GM19467 (cell line): Measurements from ENCODE around the gene METTL22.
"Not testable (repeated sequence)": the region's sequence is repeated elsewhere in the genome, so short reads cannot be mapped to it uniquely, and the experiment has no call there.

ENCODE experiments used
- ATAC-seq: cut with Tn5 transposase; IDR thresholded peaks from one replicate; pipeline ENCODE4 v1.9.1; 2021; ENCODE audit warnings: mild to moderate bottlenecking, moderate library complexity; ENCODE audit not compliant: unreplicated experiment

METTL22 gene

DNA sequence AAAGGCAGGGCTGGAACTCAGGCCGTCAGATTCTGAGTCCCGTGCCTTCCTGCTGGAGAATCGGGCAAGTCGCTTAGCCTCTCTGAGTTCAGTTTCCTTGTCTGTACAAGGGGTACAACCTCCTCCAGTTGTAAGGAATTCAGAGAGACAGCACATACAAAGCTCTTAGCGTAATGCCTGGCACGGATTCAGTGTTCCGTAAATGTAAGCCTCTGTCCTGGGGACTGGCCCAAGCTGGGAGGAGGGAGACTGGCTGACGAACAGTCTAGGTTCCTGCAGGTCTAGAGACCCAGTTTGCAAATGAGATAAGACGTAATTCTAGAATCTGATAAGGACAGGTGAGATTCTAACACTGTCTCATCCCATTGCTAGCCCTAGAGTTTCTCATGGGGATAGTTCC lies 9.9 kb downstream of the METTL22 start:
- no peak for ATAC-seq

DNA sequence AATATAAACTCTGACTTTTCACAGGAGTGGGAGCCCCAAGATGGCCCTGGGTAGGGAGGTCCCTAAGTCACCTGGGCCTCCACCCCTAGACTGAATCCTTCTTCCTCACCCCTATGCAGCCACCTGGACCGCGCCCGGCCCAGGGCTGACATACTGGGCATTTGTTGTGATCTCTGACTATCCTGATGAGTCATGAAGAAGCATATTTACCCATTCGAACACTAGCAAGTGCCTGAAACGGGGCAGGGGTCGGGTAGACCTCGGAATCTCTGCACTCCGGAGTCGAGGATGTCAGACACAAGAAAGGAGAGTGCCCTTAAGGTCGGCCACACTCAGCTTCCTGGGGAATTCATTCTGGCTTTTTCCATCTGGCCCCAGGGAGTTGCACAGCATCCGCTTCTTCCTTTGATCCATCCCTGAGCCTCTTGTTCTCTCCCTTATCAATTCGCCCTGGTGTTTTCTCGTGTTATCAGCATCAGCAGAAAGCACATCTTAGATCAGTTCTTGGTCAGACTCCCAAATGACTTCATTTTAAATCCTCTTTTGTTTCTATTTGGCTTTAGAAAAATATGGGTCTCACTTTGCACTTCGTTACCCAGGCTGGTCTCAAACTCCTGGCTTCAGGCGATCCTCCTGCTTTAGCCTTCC lies 10.4 kb downstream of the METTL22 start:
- no peak for ATAC-seq

DNA sequence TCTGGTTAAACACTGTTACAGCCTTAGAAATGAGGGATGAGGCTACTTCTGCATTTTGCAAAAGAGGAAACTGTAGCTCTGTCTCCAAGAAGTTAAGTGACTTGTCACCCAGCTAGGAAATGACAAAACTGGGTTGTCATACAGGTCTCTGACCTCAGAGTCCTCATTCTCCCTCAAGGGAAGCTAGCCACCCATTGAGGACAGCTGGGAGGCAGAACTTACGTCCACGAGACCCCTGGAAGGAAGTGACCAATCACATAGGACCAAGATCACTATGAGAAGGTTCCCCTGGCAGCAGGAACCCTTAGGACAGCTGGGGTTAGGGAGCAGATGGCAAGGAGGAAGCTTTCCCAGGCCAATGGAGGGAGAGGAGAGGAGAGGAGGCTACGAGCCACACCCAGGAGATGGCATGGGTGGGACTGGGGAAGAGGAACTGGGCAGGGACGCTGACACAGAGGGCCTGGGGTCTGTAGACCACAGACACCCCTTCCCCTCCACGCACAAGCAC lies 11.2 kb downstream of the METTL22 start:
- no peak for ATAC-seq

GRCh38 chr16:8634991-8635736 lies 13.7 kb downstream of the METTL22 start:
- ATAC-seq: no peak

DNA sequence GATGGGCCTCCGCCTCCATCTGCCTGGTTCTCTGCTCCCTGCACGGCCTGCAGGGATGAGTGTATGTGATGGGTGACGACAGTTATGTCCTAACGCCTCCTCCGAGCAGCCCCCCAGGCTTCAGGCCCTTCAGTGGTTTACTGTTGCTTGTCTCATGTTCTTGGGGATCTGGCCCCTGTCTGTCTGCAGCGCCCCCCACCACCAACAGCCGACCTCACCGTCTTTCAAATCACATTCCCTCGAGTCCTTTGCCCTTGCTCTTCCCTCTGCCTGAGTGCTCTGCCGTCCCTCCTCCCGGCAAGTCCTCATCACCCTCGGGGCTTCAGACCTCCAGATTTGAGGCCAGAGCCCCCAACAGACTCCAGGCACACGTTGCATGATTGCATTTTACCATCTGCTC lies 18.2 kb downstream of the METTL22 start:
- no peak for ATAC-seq

- ATAC-seq: no peak
These were observed 20.2 kb downstream of the METTL22 start for GRCh38 chr16:8641671-8642070.

DNA sequence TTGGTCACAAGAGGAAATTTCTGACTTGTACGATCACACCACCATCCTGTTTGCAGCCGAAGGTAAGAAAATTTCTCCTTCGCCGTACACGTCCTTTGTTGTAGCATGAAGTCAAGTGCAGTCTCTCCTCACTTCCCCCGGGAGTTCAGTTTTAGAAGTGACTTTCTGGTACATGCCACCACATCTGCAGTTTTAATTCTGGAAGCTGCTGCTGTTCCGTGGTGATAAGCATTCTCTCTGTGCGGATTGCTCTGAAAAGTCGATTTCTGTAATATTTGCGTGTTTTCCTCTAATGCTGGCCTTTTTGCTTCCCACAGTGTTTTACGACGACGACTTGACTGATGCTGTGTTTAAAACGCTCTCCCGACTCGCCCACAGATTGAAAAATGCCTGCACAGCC lies 20.6 kb downstream of the METTL22 start:
- ATAC-seq: no peak

DNA sequence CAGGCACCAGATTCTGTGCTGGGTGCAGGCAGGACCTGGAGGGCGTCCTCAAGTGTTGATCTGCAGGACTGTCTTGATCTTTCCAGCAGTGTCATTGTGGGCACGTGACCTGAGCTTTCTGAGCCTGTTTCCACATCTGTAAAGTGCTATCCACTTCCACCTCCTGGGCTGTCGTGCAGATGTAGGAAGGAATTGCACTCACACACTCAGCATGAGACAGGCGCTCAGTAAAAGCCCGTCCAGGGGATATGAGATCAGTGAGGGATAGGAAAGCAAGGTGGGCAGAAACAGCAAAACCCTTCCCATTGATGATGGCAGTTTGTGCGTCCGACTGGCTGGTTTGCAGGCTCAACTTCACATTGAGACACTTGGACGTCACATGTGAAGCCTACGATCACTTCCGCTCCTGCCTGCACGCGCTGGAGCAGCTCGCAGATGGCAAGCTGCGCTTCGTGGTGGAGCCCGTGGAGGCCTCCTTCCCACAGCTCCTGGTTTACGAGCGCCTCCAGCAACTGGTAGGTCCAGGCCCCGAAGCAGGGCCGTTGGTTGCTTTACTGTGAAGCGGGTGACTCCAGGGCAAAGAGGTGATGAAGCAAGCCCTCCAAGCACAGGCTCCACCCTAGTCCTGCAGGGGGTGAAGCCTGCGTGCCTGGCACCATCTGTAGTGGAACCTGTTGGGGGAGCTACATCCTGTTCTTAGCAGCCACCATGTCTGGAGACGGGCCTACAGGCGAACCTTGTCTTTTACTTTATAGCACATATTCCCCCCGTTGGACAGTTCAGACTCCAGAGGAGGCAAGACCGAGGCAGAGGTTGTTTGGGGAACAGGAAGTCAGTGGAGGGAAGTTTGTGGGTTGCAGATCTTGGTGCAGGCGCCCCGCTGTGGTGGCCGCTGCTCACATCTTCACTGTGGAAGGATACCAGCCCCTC lies 23.0 kb downstream of the METTL22 start:
- no peak for ATAC-seq

GRCh38 chr16:8645141-8645521 lies 23.6 kb downstream of the METTL22 start:
- ATAC-seq: no peak

DNA sequence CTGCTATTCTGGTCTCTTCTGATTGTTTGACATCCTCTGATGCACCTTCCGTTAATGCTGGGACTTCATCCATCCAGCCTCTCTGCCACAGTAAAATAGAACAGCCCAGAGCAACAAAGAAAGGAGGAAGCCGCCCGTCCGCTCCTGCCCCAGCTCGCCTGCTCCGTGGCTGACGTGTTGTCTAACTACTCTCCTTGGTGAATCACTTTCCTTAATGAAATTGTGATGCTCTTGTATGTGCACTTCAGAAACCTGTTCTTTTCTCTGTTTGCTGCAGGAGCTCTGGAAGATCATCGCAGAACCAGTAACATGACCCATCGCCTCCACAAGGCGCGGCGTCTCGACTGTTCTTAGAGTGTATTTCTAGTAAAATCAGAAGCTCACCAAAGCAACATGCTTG lies 24.3 kb downstream of the METTL22 start:
- no peak for ATAC-seq

- no peak for ATAC-seq
These were observed 25.0 kb downstream of the METTL22 start for GRCh38 chr16:8646326-8647053.

DNA sequence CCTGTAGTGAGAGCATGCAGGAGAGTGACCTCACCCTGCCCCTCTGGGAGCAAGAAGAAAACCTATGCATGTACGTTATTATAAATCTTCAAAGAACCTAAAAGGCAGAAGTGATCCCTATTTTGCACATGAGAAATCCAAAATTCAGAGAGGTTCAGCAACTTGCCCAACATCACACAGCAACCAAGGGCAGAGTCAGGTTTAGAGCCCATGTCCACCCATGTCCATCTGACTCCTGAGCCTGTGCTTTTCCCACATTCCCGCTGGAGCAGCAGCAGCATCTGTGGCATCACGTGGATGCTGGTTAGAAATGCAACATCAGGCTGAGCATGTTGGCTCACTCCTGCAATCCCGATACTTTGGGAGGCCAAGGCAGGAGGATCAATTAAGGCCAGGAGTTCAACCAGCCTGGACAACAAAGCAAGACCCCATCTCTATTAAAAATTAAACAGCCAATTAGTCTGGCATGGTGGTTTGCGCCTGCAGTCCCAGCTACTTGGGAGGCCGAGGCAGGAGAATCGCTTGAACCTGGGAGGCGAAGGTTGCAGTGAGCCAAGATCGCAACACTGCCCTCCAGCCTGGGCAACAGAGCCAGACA lies 26.3 kb downstream of the METTL22 start:
- no peak for ATAC-seq

DNA sequence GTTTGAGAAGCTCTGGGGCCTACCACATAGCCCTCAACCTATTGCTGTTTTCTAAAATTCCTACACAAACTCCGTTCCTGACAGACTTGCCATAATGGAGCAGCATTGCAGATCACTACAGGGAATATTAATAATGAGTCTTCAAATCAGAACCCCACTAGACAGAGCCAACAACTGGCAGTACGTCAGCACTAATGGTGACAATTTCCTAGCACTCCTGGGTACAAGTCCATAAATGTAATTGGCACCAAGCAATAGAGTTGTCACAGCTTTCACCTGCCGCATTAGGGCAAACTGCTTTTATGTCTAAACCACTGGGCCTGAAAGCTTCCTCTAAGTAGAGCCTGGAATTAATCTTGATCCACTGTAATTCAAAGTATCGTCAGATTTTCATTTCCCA lies 27.4 kb downstream of the METTL22 start:
- ATAC-seq: no peak

DNA sequence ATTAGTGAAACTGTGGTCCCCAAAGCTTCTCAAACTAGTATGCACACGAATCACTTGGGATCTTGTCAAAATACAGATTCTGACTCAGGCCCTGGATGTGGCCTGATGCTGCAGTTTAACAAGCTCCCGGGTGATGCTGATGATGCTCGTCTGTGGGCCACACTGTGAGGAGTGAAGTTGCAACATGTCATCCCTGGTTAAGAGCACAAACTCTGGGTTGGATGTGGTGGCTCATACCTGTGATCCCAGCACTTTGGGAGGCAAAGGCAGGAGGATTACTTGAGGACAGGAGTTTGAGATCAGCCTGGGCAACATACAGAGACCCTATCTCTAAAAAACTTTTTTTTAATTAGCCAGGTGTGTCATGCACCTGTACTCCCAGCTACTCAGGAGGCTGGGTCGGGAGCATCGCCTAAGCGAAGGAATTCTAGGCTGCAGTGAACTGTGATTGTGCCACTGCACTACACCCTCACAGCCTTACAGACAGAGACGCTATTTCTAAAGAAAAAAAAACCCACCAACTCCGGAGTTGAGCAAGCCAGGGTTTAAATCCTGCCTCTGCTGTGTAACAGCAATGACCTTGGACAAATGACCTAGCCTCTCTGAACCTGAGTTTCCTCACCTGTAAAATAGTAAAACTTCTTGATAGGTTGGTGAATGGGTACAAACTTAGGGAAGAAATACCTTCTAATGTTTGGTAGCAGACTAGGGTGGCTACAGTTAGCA lies 28.5 kb downstream of the METTL22 start:
- ATAC-seq: no peak

DNA sequence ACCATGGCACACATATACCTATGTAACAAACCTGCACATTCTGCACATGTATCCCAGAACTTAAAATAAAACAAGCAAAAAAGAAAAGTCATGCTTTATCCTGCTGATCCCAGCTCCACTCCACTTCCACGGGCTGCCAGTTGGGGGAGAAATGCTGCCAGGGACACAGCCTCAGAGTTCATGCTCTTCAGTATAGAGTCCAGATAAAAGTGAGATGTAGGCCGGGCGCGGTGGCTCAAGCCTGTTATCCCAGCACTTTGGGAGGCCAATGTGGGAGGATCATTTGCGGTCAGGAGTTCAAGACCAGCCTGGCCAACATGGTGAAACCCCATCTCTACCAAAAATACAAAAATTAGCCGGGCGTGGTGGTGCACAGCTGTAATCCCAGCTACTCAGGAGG lies 30.5 kb downstream of the METTL22 start:
- not testable (repeated sequence) for ATAC-seq

DNA sequence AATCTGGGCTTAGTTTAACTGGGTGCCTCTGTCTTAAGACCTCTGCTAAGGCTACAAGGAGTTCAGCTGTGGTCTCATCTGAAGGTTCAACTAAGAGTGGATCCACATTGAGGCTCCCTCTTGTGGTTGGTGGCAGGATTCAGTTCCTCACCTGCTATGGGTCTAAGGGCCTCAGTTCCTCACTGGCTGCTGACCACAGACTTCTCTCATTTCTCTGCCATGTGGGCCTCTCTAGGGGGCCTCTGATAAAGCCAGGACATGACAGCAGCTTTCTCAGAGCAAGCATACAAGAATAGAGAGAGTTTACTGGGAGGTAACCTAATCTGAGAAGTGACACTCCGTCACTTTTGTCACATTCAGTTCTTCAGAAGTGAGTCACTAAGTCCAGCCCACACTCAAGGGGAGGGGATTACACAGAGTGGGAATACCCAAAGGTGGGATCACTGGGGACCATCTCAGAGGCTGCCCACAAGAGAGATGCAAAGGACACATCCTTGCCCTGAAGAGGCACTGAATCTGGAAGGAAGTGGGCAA lies 33.8 kb downstream of the METTL22 start:
- ATAC-seq: peak; percentile 51

- ATAC-seq: no peak
These were observed 34.9 kb downstream of the METTL22 start for GRCh38 chr16:8656376-8656775.

GRCh38 chr16:8660841-8661301 lies 39.4 kb downstream of the METTL22 start:
- ATAC-seq: no peak

GRCh38 chr16:8661703-8662102 lies 40.2 kb downstream of the METTL22 start:
- no peak for ATAC-seq
